ENCODE results near the gene COL20A1.

DNA sequence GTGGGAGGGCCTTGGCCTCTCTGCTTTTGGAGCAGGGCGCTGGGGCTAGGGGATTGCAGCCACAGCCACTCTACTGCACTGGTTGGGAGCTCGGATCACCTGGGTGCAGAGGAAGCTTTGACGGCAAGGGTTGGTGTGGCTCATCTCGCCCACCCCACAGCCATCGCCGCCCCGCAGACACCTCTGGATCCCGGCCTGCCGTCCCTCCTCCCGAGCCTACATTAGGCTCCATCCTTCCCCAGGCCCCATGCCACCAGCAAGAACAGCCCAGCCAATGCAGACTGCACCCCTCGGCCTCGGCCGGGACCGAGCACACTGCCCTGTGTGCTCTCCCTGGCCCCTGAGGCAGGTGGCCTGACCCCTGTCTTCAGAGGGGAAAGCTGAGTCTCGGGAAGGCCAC lies 32.5 kb upstream of the COL20A1 start:
- TF ChIP-seq, protein P1, sequence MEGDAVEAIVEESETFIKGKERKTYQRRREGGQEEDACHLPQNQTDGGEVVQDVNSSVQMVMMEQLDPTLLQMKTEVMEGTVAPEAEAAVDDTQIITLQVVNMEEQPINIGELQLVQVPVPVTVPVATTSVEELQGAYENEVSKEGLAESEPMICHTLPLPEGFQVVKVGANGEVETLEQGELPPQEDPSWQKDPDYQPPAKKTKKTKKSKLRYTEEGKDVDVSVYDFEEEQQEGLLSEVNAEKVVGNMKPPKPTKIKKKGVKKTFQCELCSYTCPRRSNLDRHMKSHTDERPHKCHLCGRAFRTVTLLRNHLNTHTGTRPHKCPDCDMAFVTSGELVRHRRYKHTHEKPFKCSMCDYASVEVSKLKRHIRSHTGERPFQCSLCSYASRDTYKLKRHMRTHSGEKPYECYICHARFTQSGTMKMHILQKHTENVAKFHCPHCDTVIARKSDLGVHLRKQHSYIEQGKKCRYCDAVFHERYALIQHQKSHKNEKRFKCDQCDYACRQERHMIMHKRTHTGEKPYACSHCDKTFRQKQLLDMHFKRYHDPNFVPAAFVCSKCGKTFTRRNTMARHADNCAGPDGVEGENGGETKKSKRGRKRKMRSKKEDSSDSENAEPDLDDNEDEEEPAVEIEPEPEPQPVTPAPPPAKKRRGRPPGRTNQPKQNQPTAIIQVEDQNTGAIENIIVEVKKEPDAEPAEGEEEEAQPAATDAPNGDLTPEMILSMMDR (IDR thresholded peaks at IDR 0.05): no peak
- TF ChIP-seq POLR2AphosphoS5 (IDR thresholded peaks at IDR 0.05): no peak
